ENCODE data around the gene TMEM200A. TPM values are rescaled to one million over a fixed set of nuclear protein-coding genes. Genes with fewer than 3 reads are reported as not detected.
A peak's percentile ranks its signal among the peaks of the same experiment; 100 is the strongest.

The TMEM200A gene
- total RNA-seq, 2 experiments from 2014 or later, result 0.20 TPM

- ChIA-PET POLR2A (no interaction called here), CTCF (interaction anchor here (1.0 to 2.0 kb wide), 2 partner anchors 12 to 134 kb away, joined by 3 to 6 read pairs; no protein-coding TSS in a partner anchor)
- H3K4me1 Mint-ChIP-seq (ENCODE audit: low read depth), result peaks cover 7% of the 10 kb centered on the region
- H3K36me3 Mint-ChIP-seq (ENCODE audit: low read depth), result no peaks in the 10 kb centered on the region
- no peak for TF ChIP-seq CTCF (IDR thresholded peaks at IDR 0.05)
- ATAC-seq, result peak; percentile 42
- no peaks in the 10 kb centered on the region for H3K27me3 Mint-ChIP-seq
- no peaks in the 10 kb centered on the region for H3K9me3 Mint-ChIP-seq
- H3K27ac Mint-ChIP-seq, result no peak overlapping the region
- DNase-seq, result peak; percentile 24
- no peak overlapping the region for H3K4me3 Mint-ChIP-seq
- intact Hi-C loops (cut with micrococcal nuclease), result no loop called here
Observed at GRCh38 chr6:130467146-130468050, 101.6 kb downstream of the TMEM200A start.

GRCh38 chr6:130470766-130471165 lies 104.9 kb downstream of the TMEM200A start:
- H3K27me3 Mint-ChIP-seq, result no peaks in the 10 kb centered on the region
- H3K36me3 Mint-ChIP-seq (ENCODE audit: low read depth), result no peaks in the 10 kb centered on the region
- ATAC-seq (no peak), DNase-seq (no peak)
- no peak for TF ChIP-seq CTCF (IDR thresholded peaks at IDR 0.05)
- H3K27ac Mint-ChIP-seq, result no peak overlapping the region
- no peaks in the 10 kb centered on the region for H3K9me3 Mint-ChIP-seq
- ChIA-PET POLR2A (no interaction called here), CTCF (interaction anchor here (0.8 kb wide), 1 partner anchor 105 kb away, joined by 3 read pairs; the partner anchor contains the start of gene TMEM200A)
- intact Hi-C loops (cut with micrococcal nuclease), result no loop called here
- peaks cover 9% of the 10 kb centered on the region for H3K4me1 Mint-ChIP-seq (ENCODE audit: low read depth)
- no peak overlapping the region for H3K4me3 Mint-ChIP-seq

GRCh38 chr6:130473886-130474285 lies 108.1 kb downstream of the TMEM200A start:
- peaks cover 7% of the 10 kb centered on the region for H3K9me3 Mint-ChIP-seq
- H3K36me3 Mint-ChIP-seq (ENCODE audit: low read depth), result no peaks in the 10 kb centered on the region
- ATAC-seq, result no peak
- intact Hi-C loops (cut with micrococcal nuclease), result no loop called here
- H3K4me1 Mint-ChIP-seq (ENCODE audit: low read depth), result peaks cover 2% of the 10 kb centered on the region
- CTCF ChIA-PET, result interaction anchor here (0.8 kb wide), 1 partner anchor 109 kb away, joined by 4 read pairs; the partner anchor contains the start of gene TMEM200A
- no peak overlapping the region for H3K27ac Mint-ChIP-seq
- POLR2A ChIA-PET, result no interaction called here
- peak; percentile 12 for DNase-seq
- no peak for TF ChIP-seq CTCF (IDR thresholded peaks at IDR 0.05)
- no peaks in the 10 kb centered on the region for H3K27me3 Mint-ChIP-seq
- no peak overlapping the region for H3K4me3 Mint-ChIP-seq

- peaks cover 8% of the 10 kb centered on the region for H3K9me3 Mint-ChIP-seq
- no peaks in the 10 kb centered on the region for H3K27me3 Mint-ChIP-seq
- H3K4me1 Mint-ChIP-seq (ENCODE audit: low read depth), result peaks cover 21% of the 10 kb centered on the region
- DNase-seq (no peak), ATAC-seq (no peak)
- H3K27ac Mint-ChIP-seq, result no peak overlapping the region
- TF ChIP-seq CTCF (IDR thresholded peaks at IDR 0.05), result no peak
- H3K36me3 Mint-ChIP-seq (ENCODE audit: low read depth), result no peaks in the 10 kb centered on the region
- ChIA-PET POLR2A (interaction anchor here (0.7 kb wide), 1 partner anchor 72 kb away, joined by 3 read pairs; no protein-coding TSS in a partner anchor), CTCF (no interaction called here)
- intact Hi-C loops (cut with micrococcal nuclease), result no loop called here
- H3K4me3 Mint-ChIP-seq, result no peak overlapping the region
Observed at GRCh38 chr6:130482645-130483390, 117.0 kb downstream of the TMEM200A start.

All from activated CD8-positive, alpha-beta T cell treated with anti-CD3 and anti-CD28 coated beads for 36 hours (primary cell).